DMS153 (cell line): ENCODE measurements around the gene CTNNB1.

Source experiments
- DNase-seq: peaks from one replicate; lab custom pipeline; 2025; lab: John Stamatoyannopoulos, UW

Gene CTNNB1

DNA sequence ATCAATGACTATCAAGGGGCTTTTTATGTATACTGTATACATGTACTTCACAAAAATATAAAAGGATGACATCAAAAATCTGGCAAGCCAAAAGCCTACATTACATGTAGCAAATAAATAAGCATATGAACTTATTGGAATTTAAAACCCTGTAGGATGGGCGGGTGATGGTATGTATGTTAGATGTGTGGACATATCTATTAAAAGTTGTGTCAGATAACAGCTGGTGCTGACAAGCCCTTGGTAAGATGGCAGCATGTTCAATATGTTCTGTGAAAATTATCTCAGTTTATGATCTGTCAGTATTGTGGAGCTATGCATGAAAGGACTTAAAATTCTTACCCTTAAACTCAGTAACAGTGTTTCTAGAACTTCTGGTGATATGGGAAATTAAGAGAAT, 20.1 kb downstream of the CTNNB1 start:
- no peak for DNase-seq

- DNase-seq: no peak
These were observed 21.8 kb downstream of the CTNNB1 start for GRCh38 chr3:41220906-41221677.

- DNase-seq: no peak
These were observed 22.7 kb downstream of the CTNNB1 start for GRCh38 chr3:41222012-41222411.

- no peak for DNase-seq
These were observed 23.2 kb downstream of the CTNNB1 start for GRCh38 chr3:41222501-41222900.

- DNase-seq: no peak
These were observed 23.8 kb downstream of the CTNNB1 start for GRCh38 chr3:41223078-41223477.

DNA sequence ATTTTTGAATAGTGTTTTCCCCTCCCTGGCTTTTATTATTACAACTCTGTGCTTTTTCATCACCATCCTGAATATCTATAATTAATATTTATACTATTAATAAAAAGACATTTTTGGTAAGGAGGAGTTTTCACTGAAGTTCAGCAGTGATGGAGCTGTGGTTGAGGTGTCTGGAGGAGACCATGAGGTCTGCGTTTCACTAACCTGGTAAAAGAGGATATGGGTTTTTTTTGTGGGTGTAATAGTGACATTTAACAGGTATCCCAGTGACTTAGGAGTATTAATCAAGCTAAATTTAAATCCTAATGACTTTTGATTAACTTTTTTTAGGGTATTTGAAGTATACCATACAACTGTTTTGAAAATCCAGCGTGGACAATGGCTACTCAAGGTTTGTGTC, 24.4 kb downstream of the CTNNB1 start:
- no peak for DNase-seq

DNA sequence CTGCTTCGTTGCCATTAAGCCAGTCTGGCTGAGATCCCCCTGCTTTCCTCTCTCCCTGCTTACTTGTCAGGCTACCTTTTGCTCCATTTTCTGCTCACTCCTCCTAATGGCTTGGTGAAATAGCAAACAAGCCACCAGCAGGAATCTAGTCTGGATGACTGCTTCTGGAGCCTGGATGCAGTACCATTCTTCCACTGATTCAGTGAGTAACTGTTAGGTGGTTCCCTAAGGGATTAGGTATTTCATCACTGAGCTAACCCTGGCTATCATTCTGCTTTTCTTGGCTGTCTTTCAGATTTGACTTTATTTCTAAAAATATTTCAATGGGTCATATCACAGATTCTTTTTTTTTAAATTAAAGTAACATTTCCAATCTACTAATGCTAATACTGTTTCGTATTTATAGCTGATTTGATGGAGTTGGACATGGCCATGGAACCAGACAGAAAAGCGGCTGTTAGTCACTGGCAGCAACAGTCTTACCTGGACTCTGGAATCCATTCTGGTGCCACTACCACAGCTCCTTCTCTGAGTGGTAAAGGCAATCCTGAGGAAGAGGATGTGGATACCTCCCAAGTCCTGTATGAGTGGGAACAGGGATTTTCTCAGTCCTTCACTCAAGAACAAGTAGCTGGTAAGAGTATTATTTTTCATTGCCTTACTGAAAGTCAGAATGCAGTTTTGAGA, 25.0 kb downstream of the CTNNB1 start:
- DNase-seq: no peak

GRCh38 chr3:41234823-41235721, 35.8 kb downstream of the CTNNB1 start:
- DNase-seq: no peak

DNA sequence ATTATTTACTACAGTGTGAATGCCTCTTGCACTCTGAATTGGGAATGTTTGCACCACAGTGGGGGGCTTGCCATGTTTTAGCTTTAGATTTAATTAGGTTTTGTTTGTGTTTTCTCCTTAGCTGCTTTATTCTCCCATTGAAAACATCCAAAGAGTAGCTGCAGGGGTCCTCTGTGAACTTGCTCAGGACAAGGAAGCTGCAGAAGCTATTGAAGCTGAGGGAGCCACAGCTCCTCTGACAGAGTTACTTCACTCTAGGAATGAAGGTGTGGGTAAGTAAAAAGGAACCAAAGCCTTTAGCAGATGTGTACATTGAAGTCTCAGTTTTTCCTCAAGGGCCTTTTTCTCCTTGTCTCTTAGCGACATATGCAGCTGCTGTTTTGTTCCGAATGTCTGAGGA, 36.9 kb downstream of the CTNNB1 start:
- no peak for DNase-seq

DNA sequence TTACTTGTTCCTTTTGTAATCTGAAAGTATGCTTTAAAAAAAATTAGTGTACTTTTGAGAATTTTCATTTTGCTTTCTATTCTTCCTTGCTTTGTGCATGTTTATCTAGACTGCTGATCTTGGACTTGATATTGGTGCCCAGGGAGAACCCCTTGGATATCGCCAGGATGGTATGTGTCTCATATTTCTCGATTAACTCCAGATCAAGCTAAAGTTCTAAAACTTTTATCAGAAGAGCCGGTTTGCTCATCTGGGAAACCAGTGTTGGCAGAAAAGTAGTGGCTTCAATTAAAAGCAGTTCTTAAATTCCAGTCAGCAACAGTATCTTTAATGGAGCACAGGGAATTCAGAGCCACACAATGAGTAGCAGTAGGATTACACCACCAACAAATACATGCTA, 38.6 kb downstream of the CTNNB1 start:
- no peak for DNase-seq

DNA sequence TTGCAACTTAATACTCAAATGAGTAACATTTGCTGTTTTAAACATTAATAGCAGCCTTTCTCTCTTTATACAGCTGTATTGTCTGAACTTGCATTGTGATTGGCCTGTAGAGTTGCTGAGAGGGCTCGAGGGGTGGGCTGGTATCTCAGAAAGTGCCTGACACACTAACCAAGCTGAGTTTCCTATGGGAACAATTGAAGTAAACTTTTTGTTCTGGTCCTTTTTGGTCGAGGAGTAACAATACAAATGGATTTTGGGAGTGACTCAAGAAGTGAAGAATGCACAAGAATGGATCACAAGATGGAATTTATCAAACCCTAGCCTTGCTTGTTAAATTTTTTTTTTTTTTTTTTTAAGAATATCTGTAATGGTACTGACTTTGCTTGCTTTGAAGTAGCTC, 40.3 kb downstream of the CTNNB1 start:
- DNase-seq: no peak

- no peak for DNase-seq
These were observed 41.9 kb downstream of the CTNNB1 start for GRCh38 chr3:41241161-41241560.

DNA sequence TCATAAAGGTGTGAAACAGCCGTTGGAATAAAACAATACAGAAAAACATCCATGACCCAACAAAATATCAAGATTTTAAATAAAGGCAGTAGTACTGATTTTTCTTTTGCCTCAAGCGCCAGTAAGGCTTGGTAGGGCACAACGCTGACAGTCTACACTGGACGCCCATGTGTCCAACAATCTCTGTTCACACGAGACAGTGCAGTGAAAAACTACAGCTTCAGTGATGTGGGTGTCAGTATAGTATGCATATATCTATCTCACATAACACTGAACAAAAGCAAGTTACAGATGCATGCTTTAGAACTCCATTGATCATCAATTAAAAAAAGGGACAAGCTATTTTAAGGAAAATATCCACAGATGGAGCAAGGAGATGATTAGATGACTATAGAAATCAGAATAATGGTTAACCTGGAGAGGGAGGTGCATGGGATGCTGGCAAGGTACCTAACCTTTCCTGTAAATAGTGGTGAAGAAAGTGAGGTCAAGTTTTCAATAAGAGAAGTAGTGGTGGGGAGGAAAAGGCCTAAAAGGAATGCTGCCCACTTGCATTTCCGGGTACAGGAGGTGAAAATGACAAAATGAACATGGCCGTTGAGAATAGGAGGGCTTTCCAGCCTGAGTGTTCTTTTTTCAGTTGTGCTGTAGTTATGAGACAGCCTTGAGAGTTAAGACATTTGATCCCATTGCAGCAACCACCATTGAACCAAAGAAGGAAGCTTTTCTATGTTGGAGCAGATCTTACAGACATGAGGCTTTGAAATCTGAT, 42.7 kb downstream of the CTNNB1 start:
- DNase-seq: no peak

DNA sequence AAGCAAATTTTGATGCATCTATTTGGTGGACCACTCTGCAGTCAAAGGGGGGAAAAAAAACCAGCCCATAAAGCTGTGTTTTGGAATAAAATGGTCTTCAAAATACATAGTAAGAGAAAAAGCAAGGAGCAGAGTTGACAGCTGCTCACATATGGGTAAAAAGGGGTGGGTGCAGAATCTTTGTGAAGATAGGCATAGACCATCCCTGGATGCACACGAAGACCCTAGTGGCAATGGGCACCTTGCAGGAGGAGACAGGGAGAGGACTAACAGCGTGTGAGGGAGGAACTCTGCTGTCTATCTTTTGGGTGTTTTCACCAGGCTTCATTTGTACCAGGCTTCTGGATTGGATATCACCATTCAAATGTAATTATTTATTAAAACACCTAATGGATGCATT, 43.9 kb downstream of the CTNNB1 start:
- DNase-seq: no peak

- DNase-seq: no peak
These were observed 45.5 kb downstream of the CTNNB1 start for GRCh38 chr3:41244620-41245336.

DNA sequence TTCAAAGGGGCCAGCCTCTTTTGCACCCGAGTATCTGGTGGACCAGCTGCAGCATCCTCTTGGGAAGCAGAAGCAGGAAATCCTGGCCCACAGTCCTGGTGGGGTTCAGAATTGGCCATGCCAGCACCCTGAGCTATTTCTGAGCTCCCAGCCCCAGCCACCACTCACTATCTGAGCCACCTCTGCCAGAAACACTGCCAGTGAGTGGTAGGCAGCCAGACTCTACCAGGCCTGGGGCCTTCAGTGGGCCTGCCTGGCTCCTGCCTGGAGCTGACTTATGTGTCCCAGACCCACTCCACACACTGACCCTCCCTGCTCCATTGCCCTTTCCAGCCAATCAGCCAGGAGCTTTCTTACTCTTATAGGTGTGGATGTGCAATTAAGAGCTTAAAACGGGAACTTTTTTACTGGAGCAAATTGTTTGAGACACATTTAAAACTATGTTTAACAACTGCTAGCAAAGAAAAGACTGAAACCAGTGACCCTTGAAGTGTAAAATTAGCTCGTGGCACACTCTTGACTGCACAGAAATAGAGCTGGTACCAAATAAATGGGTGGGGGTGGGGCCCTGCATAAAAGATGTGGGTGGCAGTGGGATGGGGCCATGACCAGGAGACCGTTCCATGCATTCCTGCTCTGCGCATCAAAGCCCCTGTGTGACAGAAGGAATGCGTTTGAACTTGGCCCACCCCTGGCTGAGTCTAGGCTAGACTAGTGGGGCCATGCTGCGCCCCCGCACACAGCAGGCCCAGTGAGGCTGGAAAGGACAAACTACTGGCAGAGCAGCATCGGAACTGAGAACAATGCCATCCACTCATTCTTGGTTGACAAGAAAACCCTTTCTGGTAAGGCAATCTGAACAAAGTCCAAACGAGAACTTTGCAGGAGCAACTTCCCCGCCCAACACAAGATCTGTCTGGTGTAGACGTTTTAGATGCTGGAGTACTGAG, 48.0 kb downstream of the CTNNB1 start:
- no peak for DNase-seq

GRCh38 chr3:41248525-41248924, 49.2 kb downstream of the CTNNB1 start:
- DNase-seq: no peak

DNA sequence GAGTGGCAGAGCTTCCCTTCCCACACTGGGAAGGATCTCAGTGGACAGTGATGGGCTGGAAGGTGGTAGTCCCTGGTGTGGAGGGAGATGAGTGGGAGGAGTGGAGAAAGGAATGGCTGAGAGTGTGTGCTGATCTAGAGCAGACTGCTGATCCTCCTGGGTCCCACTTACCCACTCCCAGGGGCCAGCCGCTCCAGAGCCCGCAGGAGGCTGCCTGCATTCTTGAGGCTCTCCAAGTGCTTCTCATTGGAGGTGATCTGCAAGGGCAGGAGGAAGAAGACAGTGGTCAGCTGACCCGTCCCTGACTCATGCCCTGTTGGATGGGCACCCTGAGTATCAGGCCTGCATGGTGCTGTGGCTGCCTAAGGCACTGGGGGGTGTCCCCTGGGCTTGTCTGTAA, 50.0 kb downstream of the CTNNB1 start:
- no peak for DNase-seq

DNA sequence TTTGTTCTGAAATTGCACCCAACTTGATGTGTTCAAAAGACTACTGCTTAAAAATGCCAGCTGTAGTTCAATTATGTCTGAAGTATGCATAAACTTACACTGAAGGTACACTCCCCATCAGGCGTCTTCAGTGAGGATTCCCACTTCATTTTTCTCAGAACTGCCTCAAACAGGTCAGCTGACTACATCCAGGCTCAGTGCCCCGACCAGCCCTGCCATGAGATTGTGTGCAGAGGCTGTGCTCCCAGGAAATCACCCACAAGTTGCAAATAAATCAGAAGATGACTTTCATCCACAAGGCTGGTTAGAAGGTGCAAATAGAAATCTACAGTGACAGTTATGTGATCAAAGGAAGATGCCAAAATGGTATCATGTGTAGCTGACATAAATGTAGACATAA, 51.5 kb downstream of the CTNNB1 start:
- DNase-seq: no peak

DNA sequence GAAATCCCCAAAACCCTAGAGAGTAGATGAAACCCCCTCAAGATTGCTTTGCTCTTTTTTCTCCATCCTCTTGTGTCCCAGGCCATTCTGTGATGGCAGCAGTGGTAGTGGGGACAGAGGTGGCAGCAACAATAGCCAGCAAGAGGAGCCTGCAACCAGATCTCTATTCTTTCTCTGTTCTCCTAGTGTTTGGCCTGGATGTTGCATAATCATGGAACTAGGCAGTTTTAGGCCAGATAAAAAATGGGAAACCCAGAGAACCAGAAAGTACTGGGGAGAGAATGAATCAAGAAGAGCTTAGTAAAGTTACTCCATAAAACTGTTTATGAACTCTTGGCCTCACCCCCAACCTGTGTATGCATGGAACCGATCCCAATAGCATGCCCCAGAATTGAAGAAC, 52.3 kb downstream of the CTNNB1 start:
- no peak for DNase-seq
